Dedifferentiated amniotic fluid mesenchymal stem cell (primary cell): ENCODE measurements around the gene CNIH3.
"Not testable (repeated sequence)": the region's sequence is repeated elsewhere in the genome, so short reads cannot be mapped to it uniquely, and the experiment has no call there.

ENCODE experiments used
- DNase-seq: peaks from one replicate; pipeline ENCODE4 v3.0.0-alpha.2; 2016; ENCODE audit errors: extremely low spot score

Gene CNIH3

GRCh38 chr1:224689374-224689773 is 73.3 kb downstream of the CNIH3 start:
- DNase-seq = no peak

DNA sequence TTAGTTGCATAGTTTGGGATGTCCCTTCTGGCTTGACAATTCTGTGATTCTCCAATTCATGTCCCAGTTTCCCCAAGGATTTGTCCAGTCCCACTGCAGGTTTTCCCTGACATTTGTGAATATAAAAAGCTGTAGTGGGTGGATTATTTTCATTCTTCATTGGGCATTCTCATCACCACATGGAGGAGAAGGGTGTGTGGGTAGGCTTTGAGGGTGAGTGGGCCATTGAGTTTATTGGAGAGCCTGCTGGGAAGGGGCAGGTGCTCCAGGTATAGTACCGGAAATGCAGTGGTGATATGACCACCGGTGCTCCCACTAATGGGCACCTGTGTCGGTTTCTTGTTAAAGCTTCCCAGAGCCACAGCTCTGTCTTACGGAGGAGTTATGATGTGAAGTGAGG is 74.5 kb downstream of the CNIH3 start:
- DNase-seq = no peak

GRCh38 chr1:224691148-224691925 is 75.2 kb downstream of the CNIH3 start:
- no peak for DNase-seq

- DNase-seq = no peak
These were observed 78.9 kb downstream of the CNIH3 start for GRCh38 chr1:224694969-224695368.

GRCh38 chr1:224696021-224696420 is 79.9 kb downstream of the CNIH3 start:
- DNase-seq = no peak

DNA sequence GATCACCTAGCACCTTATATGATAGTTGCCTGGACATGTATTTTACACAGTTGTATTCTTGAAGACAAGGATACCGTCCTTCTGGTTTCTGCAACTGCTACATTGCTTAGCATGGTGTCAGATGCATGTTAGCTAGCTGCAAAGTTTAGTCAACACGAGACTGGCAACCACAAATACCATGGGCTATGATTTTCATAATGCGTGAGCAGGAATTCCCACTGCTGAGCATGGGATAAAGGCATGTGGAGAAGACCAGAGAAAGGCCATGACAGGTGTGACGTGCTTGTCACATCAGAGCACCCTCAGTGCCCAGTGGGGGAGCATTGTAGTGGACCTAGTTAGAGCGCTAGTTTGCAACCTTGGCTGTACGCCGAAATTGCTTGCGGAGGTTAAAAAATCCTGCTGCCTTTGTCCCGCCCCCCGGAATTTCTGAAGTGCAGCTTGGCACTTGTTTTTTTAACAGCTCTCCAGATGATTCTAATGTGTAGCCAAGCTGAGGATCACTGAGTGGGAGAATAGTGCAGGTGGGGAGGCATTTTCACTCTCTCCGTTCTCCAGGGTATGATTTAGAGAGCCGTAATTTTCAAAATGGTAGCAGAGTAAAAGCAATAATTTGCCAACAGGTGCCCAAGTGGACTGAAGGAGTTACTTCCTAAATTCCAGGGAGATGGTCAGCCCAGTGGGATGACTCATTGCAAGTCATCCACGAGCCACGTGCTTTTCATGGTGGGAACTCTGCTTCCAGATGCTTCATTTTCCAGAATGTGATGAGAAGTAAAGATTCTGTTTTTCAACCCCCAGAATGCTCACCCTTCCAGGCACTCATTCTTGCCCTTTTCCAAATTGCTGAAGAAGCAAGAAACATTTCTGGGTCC is 81.0 kb downstream of the CNIH3 start:
- DNase-seq = no peak

DNA sequence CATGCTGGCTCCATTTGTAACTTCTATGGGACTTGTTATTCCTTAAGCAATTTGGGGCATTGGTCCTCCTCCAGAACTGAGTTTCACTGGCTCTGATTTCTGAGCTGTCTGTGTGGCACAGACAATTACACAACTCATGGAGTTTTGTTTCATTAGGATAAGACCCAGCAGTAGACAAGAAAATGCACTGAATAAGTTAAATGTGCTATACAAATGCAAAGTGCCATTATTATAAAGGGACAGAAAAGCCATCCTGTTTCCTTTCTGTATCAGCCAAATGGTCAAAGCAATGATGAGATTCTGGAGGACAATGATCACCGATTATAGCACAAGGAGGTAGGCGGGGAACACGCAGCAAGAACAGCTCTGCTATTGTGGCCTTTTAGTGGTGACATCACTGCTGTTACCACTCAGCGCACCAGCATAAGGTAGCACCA is 81.9 kb downstream of the CNIH3 start:
- no peak for DNase-seq

- DNase-seq = no peak
These were observed 84.9 kb downstream of the CNIH3 start for GRCh38 chr1:224700918-224701531.

GRCh38 chr1:224703702-224704101 is 87.6 kb downstream of the CNIH3 start:
- no peak for DNase-seq

- DNase-seq = no peak
These were observed 88.1 kb downstream of the CNIH3 start for GRCh38 chr1:224704107-224704735.

GRCh38 chr1:224705578-224705977 is 89.5 kb downstream of the CNIH3 start:
- DNase-seq = no peak

GRCh38 chr1:224707843-224708725 is 92.0 kb downstream of the CNIH3 start:
- DNase-seq = peak; percentile 31

DNA sequence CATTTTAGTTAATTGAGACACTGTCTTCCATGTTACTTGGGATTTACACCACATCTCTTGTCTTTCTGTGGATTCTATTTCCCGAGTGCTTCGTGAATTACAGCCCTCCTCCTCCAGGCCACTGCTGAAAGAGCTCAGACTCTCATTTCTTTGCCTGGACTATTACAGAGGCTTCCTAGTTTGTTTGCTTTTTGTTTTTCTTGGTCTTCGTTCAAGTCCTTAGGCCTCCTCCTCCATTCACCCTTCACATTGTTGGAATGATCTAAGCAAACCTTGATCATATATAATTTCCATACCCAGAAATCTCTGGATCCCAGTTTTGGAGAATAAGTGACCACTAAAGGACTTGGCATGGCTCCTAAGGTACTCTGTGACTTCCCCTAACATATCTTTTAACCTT is 94.1 kb downstream of the CNIH3 start:
- no peak for DNase-seq

- DNase-seq = not testable (repeated sequence)
These were observed 95.2 kb downstream of the CNIH3 start for GRCh38 chr1:224711231-224711756.

DNA sequence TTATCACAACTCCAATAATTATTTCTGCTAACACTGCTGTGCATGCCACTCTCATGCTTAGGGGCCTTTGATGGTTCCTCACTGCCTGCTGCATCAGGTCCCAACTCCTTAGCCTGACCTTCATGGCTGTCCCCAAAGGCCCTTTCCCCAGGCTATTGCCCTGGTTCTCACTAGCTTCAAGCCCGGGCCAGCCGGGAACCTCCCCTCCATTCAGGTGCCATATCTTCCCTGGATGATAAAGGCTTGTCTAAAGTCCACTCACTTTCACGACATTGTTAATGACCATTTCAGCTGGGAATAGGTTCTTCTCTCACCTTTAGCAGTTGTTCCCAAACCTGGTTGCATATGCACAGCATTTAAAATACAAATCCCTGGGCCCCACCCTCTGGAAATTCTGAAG is 95.8 kb downstream of the CNIH3 start:
- DNase-seq = no peak

GRCh38 chr1:224713228-224713627 is 97.1 kb downstream of the CNIH3 start:
- DNase-seq = no peak

GRCh38 chr1:224714553-224714952 is 98.4 kb downstream of the CNIH3 start:
- DNase-seq = no peak

DNA sequence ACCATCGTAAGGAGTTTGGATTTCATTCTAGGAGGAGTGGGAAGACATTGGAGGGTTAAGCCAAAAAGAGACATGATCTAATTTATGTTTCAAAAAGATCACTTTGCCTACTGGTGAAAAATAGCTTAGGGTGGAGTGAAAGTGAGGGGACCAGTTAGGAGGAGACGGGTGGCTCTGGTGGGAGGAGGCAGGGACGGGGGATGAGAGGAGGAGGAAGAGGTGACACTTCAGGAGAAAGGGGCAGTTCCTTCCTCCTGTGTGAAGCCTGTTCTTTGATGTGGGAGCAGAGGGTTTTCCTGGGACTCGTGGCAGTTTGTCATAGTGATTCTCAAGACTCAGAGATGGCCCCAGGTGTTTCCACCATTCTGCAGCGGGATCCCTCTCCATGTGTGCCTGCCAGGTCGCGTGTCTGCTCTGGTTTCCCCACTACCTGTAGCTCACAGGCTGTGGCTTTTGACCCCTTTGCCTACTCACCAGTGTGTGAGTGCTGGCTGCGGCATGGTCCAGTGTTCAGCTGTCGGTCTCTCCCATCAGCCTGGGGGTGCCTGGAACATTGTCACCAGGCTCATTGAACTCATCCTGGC is 102.4 kb downstream of the CNIH3 start:
- DNase-seq = no peak

DNA sequence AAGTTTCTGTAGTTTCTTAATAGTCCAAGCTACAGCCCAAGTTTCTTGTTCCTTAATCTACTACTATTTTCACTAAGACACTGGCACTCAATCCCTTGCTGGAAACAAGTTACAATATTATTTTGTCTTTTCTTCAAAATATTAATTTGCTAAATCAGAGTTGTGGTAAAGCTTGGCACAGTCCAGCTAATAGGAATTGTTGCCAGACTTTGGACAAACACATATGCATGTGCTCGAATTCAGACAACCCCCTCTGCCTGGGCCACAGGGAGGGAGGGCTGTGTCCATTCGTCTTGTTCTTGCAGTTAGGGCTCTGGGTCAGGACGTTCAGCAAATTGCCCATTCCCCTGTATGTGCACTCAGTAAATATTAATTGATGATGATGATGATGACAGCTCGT is 103.6 kb downstream of the CNIH3 start:
- DNase-seq = no peak

DNA sequence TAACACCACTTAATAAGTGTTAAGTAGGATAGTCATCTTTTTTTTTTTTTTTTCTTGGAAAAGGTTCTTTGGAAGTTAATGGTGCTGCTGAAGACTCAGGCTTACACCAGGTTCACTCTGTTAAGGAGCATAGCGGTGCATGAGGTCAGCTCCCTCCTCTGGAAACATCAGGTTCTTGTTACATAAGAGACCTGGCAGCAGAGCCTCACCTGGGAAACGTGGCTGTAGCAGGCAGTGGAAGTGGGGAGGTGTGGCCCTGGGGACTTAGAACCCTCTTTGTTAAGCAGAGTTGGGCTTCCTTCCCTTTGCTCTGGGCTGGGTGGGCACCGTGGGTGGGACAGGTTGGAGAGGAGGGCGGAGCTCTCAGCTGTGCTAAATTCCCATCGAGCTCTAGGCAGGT is 104.1 kb downstream of the CNIH3 start:
- DNase-seq = no peak
